KMS-11 (cell line): Measurements from ENCODE around the gene FCGR2B.
"Not testable (repeated sequence)": the region's sequence is repeated elsewhere in the genome, so short reads cannot be mapped to it uniquely, and the experiment has no call there.

ENCODE experiments used
- H2AFZ ChIP-seq: fragments of 200-600 bp; sonication (generic); 2 replicates; pipeline ENCODE4 v1.6.1; 2016; ENCODE audit warnings: antibody characterized with exemption, mixed run types, low read depth
- H3K27ac ChIP-seq: fragments of 200-600 bp; sonication (generic); 2 replicates; pipeline ENCODE4 v1.6.1; 2016; ENCODE audit warnings: mild to moderate bottlenecking, mixed run types
- H3K27me3 ChIP-seq: fragments of 200-600 bp; sonication (generic); 2 replicates; pipeline ENCODE4 v1.6.1; 2017; ENCODE audit warnings: mild to moderate bottlenecking, low read depth, mixed run types, moderate library complexity; ENCODE audit not compliant: insufficient read depth
- H3K36me3 ChIP-seq: fragments of 200-600 bp; sonication (generic); 2 replicates; pipeline ENCODE4 v1.6.1; 2017; ENCODE audit warnings: mild to moderate bottlenecking, mixed run types; ENCODE audit not compliant: insufficient read depth
- H3K4me1 ChIP-seq: fragments of 200-600 bp; sonication (generic); 2 replicates; pipeline ENCODE4 v1.6.1; 2016; ENCODE audit warnings: mild to moderate bottlenecking, low read depth, mixed run types; ENCODE audit not compliant: poor library complexity, severe bottlenecking
- H3K4me2 ChIP-seq: fragments of 200-600 bp; sonication (generic); 2 replicates; pipeline ENCODE4 v1.7.0; 2016; ENCODE audit warnings: mild to moderate bottlenecking, mixed run types
- H3K4me3 ChIP-seq: fragments of 200-600 bp; sonication (generic); IDR thresholded peaks from 2 replicates; pipeline ENCODE4 v1.6.1; 2017; ENCODE audit warnings: low read depth, low read length, mixed read lengths; ENCODE audit not compliant: insufficient read depth
- H3K79me2 ChIP-seq: fragments of 200-600 bp; sonication (generic); 2 replicates; pipeline ENCODE4 v1.6.1; 2016; ENCODE audit warnings: low read depth, mixed run types; ENCODE audit not compliant: insufficient read depth
- H3K9ac ChIP-seq: fragments of 200-600 bp; sonication (generic); 2 replicates; pipeline ENCODE4 v1.6.1; 2016; ENCODE audit warnings: mild to moderate bottlenecking, mixed run types
- H4K20me1 ChIP-seq: fragments of 200-600 bp; sonication (generic); 2 replicates; pipeline ENCODE4 v1.6.1; 2016; ENCODE audit warnings: mild to moderate bottlenecking, mixed run types; ENCODE audit not compliant: insufficient read depth
- TF ChIP-seq, protein P1 (sequence below): fragments of 200-600 bp; sonication (generic); conservative IDR thresholded peaks from 2 replicates; pipeline ENCODE4 v1.6.1; 2017; ENCODE audit warnings: low read depth, mild to moderate bottlenecking, antibody characterized with exemption, low read length, moderate library complexity, mixed read lengths

Gene FCGR2B

DNA sequence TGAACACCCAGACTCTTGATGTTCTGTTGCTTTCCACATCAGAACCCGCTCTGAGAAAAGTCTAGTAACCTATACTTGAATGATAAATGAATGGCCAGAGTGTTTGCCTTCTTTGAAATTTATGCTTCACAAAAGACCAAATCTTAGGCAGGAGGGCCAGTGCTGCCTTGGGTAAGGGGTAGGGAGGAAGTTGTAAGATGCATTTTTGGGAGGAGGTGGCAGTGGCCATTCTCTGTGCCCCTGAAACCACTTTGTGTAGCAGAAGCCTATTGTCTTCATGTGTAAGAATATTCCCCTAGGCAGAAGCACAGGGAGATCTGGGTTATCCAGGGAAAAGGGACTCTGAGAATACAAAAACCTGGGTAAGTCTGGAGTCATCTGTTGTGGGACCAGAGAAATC is 626 bp downstream of the FCGR2B start:
- not testable (repeated sequence) for H3K4me1 ChIP-seq, H3K27me3 ChIP-seq, H3K4me2 ChIP-seq, H4K20me1 ChIP-seq, H3K36me3 ChIP-seq, H3K27ac ChIP-seq, H3K79me2 ChIP-seq, H3K4me3 ChIP-seq, H3K9ac ChIP-seq, H2AFZ ChIP-seq

DNA sequence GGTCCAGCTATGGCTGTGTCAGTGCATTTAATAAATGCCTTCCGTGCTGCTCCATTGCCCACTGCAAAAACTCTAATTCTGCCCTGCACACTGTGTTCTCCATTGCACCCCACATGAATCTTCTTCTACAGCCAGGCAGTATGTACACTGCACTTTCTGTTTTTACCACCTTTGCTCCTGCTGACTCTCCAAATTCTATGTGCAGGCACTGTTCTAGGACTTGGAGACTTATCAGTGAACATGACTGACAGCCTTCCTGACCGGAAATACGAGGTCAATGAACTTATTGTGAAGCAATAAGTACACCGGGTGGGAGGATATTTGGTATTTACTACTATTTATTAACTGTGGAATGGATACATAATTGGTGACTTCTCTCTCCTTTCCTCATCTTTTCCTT is 1.7 kb downstream of the FCGR2B start:
- not testable (repeated sequence) for H3K36me3 ChIP-seq, H3K4me1 ChIP-seq, H3K9ac ChIP-seq, H3K27ac ChIP-seq, H3K4me2 ChIP-seq, H3K27me3 ChIP-seq, H3K79me2 ChIP-seq, H4K20me1 ChIP-seq, H2AFZ ChIP-seq, H3K4me3 ChIP-seq

DNA sequence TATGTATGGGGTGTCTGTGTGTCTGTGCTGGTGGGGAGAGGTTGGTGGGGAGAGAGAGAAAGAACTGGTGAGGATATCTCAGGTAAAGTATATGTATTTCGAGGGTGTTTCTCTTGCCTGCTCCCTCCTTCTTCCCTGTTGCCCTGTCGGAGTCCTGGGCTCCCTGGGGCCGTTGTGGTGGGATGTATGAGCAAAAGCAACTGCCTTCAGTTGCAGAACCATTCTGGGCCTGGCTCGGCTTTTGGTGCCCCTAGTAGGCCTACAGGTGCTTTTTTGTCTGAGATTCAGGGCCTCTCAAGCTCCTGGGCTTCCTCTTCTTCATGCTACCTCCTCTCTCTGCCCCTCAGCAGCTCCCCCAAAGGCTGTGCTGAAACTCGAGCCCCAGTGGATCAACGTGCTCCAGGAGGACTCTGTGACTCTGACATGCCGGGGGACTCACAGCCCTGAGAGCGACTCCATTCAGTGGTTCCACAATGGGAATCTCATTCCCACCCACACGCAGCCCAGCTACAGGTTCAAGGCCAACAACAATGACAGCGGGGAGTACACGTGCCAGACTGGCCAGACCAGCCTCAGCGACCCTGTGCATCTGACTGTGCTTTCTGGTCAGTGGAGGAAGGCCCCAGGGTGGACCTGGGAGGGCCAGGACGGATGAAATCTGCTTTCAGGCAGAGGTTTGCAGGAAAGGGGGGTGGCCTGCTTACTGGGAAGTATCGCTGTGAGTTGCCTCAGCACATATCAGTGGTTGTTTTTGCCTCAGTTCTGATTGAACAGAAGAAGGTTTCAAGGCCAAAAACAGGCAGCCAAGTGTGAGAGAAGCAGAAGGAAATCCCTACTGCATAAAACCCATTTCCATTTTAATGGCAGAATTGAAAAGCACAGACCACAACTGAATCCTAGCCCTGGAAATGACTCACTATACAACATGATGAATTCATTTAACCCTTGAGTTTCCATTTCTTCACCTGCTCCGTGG is 8.4 kb downstream of the FCGR2B start:
- H3K36me3 ChIP-seq, H3K79me2 ChIP-seq, H3K4me3 ChIP-seq, H3K9ac ChIP-seq, H4K20me1 ChIP-seq, H3K27ac ChIP-seq, H3K4me2 ChIP-seq, H2AFZ ChIP-seq, H3K27me3 ChIP-seq, H3K4me1 ChIP-seq: not testable (repeated sequence)

DNA sequence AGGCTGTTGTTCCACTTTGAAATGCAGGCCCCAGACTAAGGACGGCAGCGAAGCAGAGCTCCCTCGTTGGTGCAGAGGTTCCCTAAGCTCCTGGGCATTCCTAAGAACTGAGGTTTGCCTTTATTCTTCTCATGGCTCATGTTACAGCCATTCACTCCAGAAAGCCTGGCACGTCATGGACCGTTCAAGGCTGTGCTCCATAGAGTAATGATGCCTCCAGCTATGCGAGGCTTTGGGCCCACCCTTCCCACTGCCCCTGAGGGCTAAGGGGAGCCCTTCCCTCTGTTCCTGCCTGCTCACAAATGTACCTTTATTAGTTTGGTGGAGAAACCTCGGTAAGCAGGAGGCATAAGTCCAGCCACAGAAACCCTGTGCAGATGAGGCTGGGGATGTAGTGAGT is 10.5 kb downstream of the FCGR2B start:
- not testable (repeated sequence) for H3K27ac ChIP-seq, H3K79me2 ChIP-seq, H3K27me3 ChIP-seq, H2AFZ ChIP-seq, H3K36me3 ChIP-seq, H3K9ac ChIP-seq, H3K4me1 ChIP-seq, H4K20me1 ChIP-seq, H3K4me3 ChIP-seq, H3K4me2 ChIP-seq

DNA sequence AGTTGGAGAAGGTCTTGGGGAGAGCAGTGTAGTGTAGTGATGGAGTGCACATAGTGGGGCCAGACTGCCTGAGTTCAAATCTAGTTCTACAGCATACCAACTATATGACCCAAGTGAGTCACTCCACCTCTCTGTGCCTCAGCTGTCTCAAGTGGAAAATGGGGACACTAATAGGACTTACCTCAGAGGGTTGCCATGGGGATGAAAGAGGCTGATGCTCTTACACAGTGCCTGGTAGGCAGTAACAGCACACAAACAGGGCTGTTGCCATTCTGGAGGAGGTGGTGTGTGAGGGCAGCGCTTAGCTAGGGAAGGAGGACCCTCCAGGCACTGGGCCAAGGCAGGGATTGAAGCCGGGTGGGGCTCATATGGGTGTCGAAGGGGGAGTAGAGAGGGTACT is 11.5 kb downstream of the FCGR2B start:
- H2AFZ ChIP-seq, H3K27ac ChIP-seq, H3K4me3 ChIP-seq, H4K20me1 ChIP-seq, H3K9ac ChIP-seq, H3K36me3 ChIP-seq, H3K4me2 ChIP-seq, H3K4me1 ChIP-seq, H3K27me3 ChIP-seq, H3K79me2 ChIP-seq: not testable (repeated sequence)

DNA sequence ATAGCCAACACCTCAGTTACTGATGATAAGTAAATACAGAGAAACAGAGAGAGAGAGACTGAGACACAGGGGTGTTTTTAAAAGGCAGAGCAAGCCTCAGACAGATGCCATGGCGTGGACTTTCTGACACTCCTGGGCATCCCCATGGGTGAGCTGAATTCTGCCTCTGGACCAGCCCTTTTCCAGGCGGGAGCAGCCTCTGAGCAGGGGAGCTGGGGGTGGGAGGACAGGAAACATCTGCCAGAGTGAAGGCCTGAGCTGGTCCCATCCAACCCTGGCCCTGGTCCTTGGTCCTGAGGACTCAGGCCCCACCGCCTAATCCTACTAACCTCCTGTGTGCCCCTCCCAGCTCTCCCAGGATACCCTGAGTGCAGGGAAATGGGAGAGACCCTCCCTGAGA is 12.0 kb downstream of the FCGR2B start:
- H4K20me1 ChIP-seq, H3K27ac ChIP-seq, H3K4me1 ChIP-seq, H2AFZ ChIP-seq, H3K4me3 ChIP-seq, H3K27me3 ChIP-seq, H3K4me2 ChIP-seq, H3K79me2 ChIP-seq, H3K9ac ChIP-seq, H3K36me3 ChIP-seq: not testable (repeated sequence)

DNA sequence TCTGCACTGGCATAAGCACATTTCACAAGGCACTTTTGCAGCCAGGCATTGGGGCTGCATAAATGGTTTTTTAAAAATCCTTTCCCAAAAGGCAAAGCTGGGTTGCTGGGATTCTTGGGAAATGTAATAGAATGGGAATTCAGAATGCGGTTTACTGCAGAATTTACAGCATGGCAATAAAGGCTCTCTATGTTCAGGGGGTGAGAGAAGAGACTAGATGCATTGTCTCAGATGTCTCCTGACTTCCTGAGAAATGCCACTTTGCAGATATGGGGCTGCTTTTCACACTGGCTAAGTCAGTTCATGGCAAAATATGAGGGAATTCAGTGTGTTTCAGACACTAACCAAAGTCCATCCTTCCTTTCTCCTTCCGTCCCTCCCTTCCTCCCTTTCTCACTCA is 13.5 kb downstream of the FCGR2B start:
- H3K36me3 ChIP-seq, result no peaks in the 10 kb centered on the region
- no peak overlapping the region for H3K9ac ChIP-seq
- H4K20me1 ChIP-seq, result no peaks in the 10 kb centered on the region
- H3K4me2 ChIP-seq, result no peak overlapping the region
- no peaks in the 10 kb centered on the region for H3K4me1 ChIP-seq
- no peak overlapping the region for H2AFZ ChIP-seq
- H3K27ac ChIP-seq, result no peak overlapping the region
- no peaks in the 10 kb centered on the region for H3K79me2 ChIP-seq
- TF ChIP-seq, protein P1, sequence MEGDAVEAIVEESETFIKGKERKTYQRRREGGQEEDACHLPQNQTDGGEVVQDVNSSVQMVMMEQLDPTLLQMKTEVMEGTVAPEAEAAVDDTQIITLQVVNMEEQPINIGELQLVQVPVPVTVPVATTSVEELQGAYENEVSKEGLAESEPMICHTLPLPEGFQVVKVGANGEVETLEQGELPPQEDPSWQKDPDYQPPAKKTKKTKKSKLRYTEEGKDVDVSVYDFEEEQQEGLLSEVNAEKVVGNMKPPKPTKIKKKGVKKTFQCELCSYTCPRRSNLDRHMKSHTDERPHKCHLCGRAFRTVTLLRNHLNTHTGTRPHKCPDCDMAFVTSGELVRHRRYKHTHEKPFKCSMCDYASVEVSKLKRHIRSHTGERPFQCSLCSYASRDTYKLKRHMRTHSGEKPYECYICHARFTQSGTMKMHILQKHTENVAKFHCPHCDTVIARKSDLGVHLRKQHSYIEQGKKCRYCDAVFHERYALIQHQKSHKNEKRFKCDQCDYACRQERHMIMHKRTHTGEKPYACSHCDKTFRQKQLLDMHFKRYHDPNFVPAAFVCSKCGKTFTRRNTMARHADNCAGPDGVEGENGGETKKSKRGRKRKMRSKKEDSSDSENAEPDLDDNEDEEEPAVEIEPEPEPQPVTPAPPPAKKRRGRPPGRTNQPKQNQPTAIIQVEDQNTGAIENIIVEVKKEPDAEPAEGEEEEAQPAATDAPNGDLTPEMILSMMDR, result no peak
- H3K27me3 ChIP-seq, result no peaks in the 10 kb centered on the region
- no peak overlapping the region for H3K4me3 ChIP-seq
